HG03520 (cell line): ENCODE measurements around the gene TOP2B.

Experiments
- ATAC-seq: cut with Tn5 transposase; IDR thresholded peaks from one replicate; pipeline ENCODE4 v1.9.1; 2021; ENCODE audit warnings: mild to moderate bottlenecking, moderate library complexity; ENCODE audit not compliant: unreplicated experiment

The TOP2B gene

DNA sequence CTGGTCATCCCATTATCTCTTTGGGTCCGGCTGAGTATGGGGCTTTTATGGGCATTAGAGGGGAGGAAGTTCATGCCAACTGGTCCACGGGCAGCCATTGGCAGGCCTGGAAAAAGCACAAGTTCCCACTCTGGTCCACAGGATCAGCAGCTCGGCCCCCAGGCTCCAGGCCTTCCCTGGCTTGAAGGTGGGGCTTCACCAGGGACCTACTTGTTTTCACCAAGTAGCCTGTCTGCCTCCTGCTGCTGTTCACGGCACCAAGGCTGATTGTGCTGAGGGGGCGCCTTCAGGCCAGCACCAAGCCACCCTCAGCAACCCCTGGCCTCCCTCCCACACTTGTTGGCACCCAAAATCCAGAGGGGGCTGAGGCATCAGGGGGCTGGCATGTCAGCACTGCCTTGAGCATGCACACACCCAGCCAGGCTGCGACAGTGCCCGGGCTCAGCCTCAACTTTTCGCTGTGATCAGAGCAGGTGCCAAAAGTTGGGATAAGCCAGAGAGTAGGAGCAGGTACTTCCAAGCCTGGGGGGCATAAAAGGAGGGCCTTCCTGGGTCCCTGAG lies 9.1 kb upstream of the TOP2B start:
- no peak for ATAC-seq

DNA sequence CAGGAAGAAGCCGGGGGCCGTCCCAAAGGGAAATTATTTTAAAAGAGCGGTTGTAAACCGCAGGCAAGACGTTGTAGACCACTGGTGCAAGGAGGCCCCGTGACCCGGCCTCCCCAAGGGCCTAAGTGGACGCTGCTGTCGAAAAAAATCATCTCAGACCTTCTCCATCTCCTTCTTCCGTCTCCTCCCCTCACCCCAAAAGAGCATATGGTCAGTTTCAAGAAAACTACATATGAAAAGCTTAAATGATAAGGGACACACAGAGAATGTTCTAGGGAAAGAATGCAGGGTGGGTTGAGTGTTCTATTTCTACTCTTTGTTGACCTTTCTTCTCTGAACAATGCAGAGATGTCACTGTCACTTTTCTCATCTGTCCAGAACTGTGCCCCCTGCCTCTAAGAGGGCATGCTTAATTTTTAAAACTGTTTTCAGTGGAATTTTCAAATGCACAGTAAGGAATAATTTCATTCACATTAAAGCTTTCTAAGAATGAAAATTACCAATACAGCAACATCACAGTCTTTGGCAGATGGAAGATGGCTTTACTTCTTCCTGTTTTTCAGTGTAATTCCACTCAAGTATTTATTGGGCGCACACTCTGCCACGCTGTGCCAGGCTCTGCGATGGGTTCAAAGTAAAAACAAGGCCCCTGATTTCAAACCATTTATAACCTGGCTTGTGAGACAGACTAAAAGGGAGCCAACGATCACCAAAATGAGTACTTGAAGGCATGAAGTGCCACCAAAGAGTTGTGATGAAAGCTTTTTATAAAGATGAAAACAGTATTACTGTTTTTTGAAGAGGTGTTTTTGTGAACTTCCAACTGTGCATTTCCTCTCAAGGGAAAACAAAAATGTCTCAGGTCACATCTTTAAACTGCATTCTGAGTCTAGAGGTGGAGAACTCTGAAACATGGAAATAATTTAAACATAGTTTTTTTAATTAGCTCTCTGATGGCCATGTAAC lies 891 bp upstream of the TOP2B start:
- peak; percentile 15 for ATAC-seq

DNA sequence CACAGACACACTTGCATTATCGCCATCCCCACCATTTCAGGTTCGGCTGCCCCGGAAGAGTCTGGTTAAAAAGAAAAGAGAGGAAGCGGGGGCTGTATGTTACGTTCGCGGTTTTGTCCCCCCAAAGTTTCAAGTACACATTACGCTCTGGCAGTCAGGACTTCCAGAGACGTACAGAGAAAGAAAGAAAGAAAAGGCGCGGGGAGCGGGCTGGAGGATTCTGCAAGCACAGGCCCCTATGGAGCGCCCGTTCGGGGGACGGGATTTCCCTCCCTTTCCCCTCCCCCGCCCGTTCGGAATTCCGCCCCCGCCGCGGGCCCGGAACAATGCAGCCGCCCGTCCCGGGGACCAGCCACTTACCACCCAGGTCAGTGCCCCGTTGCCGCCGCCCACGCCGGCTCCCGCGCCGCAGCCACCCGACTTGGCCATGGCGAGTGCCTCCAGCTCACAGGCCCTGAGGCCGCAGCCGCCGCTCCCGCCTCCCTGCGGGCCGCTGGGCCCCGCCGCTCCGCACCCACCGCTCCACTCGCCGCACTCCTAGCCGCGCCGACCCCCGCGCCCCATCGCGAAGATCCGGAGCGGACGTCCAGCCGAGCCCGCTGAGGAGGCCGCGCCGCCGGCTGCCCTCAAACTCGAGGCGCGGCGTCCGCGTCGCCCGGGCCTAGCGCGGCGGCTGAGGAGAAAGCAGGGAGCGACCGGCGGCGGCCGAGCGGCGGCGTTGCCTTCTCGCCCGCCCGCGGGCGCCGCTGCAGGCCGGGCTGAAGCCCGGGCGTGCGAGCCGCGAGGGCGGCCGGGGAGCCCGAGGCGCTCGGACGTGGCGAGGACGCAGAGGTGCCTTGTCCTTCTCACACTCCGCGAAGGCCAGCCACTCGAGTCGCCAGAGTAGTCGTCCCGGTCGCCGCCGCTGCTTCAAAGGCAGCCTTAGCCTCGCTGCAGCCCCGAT lies 567 bp downstream of the TOP2B start:
- ATAC-seq, result peak; percentile 28

DNA sequence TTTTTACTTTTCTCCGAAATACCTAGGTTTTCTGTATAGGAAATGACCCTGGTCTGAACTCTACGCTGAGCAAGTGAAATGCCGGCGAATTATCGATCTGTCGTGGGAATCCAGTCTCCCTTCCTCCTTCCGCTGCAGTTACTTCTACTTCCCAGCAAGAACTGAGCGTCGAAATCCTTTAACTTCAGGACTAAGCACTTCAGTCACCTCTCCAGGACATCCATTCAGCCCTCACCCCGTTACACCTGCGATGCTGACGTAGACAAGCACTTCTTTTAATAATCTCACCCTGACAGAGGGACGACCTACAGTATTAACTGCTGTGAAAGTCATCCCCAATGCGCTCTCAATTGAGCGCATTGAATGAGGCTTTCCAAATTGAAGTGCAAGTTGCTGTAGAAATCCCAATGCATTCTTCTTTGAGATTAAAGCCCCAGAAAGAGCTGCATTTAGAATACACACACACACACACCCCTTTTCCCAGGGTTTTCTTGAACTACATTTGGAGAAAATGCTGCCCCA lies 1.3 kb downstream of the TOP2B start:
- peak; percentile 19 for ATAC-seq

DNA sequence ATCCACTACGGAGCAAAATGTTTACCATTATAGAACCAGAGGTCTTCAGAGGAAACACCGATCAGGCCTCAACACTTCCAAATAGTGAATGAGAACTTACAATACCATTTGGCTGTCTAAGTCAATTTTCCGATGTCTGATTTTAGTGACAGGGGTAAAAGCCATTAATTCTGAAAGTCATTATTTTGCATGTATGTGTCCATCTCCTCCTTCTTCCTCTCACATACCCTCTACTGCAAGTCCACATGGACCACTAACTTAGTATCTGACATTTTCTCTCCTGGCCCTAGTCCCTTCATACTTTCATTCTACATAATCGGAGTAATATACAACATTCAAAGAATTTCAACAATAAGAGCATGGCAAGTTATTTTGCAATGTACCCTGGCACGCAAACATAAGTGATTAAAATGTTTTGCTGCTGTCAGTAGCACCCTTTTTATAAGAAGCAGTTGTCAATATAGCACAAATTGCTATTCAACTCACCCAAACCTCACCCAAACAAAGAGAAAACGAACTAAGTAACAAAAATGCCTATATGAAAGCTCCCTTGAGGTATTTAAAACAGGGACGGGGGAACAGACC lies 1.9 kb downstream of the TOP2B start:
- no peak for ATAC-seq

DNA sequence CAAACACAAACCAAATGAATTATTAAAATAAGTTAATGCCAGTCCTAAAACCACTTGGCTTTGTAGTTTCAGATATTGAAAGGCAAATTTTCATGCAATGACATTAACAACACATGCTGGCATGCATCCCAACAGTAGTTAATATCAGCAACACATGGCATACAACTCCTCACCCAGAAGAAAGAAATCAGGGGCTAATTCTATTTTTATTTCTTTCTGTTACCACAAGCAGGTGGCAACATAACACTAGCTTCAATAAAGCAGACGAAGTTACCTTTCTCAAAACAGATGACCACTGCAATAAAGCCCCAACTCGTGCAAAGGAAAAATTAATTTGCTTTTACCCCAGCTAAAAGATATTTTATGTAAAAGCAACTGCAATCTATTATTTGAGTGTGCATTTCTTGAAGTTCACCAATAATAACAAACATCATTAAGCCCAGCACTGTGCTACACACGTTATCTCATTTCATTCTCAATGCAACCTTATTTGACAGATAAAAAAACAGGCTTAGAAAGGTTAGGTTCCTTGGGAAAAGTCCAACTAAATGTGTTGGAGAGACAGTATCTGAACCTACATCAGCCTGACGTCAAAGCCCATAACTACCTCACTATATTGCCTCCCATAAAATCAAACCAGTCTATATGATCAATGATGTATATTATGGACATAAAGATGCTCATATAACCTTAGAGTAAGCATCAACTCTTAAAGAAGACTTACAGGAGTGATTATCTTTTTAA lies 2.8 kb downstream of the TOP2B start:
- no peak for ATAC-seq

DNA sequence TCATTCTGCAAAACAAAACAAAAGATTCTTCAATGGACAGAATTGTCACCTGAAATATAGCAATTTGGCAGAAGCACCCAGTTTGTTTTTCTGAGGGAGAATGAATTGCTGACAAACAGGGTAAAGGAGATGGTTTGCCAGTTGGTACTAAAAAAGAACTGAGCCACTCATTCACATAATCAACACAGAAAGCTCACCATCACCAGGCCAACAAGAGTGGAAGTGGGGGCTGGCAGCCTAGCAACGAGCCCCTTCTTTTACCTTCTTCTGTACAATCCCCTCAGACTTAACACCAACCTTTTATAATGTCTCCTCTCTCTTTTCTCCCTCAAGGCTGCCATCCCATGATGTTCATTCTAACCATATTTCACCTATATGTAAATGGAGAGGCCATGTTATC lies 5.9 kb downstream of the TOP2B start:
- no peak for ATAC-seq

DNA sequence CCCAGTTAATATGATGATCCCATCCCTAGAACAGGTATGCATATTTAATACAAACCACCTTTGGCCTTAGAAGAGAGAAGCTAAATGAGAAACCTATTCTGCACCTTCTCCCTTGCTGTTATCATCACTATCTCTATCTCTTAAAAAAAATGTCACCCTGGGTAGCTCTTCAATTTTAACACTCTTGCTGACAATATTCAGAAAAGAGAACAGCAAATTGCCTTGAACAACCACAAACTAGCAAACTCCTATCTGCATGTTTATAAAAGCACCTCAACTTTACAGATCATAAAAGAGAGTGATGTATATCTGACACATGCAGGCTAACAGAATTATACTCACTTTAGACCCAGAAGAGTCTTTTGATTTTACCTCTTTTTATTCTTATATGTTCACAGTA lies 7.4 kb downstream of the TOP2B start:
- no peak for ATAC-seq

DNA sequence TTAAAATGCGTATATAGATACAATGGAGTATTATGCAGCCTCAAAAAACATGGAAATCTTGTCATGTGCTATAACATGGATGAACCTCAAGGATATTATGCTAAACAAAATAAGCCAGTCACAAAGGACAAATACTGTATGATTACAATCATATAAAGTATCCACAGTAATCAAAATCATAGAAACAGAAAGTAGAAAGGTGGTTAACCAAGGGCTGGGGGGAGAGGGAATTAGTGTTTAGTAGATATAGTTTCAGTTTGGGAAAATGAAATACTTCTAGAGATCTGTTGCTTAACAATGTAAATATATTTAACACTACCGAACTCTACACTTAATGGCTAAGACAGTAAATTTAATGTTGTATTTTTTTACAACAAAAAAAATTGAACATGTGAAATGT lies 9.0 kb downstream of the TOP2B start:
- no peak for ATAC-seq

DNA sequence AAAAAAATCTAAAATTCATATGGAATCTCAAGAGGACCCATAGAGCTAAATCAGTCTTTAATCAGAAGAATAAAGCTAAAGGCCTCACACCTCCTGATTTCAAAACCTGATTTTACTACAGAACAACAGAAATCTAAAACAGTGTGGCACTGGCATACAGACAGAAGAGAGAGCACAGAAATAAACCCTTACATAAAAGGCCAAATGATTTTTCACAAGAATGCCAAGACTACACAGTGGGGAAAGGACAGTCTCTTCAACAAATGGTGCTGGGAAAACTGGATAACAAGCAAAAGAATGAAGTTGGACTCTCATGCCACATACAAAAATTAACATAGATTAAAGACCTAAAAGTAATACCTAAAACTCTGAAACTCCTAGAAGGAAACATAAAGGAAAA lies 10.1 kb downstream of the TOP2B start:
- ATAC-seq, result no peak

DNA sequence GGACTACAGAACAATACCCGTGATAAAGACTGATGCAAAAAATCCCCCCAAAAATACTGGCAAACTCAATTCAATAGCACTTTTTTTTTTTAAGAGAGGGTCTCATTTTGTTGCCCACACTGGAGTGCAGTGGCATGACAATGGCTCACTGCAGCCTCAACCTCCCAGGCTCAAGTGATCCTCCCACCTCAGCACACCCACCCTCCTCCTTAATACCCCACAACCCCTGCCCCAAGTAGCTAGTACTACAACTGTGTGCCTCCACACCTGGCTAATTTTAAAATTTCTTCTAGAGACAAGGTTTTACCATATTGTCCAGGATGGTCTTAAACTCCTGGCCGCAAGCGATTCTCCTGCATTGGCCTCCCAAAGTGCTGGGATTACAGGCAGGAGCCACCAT lies 11.4 kb downstream of the TOP2B start:
- ATAC-seq, result no peak

DNA sequence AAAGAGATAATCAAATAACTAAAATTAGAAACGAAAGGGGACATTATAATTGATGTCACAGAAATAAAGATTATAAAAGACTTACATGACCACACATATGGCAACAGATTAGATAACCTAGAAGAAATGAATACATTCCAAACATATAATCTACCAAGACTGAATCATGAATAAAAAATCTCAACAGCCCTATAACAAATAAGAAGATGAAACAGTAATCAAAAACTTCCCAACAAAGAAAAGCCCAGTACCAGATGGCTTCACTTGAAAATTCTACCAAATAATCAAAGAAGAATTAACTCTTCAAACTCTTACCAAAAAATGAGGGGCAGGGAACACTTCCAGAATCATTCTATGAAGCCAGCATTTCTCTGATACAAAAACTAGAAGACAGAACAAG lies 11.8 kb downstream of the TOP2B start:
- no peak for ATAC-seq

DNA sequence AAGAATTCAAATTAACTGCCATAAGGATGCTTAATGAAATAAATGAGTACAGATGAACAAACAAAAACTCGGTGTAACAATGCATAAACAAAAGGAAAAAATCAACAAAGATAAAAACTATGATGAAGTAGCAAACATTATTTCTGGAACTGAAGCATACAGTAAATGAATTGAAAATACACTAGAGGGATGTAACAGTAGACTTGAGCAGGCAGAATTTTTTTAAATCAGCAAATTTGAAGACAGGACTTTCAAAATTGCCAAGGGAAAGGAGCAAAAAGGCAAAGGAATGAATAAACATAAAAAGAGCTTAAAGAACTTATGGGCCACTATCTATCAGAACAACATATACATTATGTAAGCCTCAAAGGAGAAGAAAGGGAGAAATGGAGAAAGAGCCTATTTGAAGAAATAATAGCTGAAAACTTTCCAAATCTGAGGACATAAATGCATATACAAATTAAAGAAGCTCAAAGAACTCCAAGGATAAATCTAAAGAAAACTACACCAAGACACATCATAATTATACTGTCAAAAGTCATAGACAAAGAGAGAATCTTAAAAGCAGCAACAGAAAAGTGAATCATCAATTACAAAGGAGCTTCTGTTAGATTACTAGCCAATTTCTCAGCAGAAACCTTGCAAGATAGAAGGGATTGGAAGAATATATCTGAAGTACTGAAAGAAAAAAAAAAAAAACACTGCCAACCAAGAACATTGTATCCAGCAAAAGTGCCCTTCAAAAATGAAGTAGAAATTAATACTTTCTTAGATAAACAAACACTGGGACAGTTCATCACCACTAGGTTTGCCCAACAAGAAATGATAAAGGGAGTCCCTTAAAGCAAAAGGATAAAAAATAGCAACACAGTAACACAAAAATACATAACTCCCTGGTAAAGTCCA lies 15.5 kb downstream of the TOP2B start:
- ATAC-seq, result no peak

DNA sequence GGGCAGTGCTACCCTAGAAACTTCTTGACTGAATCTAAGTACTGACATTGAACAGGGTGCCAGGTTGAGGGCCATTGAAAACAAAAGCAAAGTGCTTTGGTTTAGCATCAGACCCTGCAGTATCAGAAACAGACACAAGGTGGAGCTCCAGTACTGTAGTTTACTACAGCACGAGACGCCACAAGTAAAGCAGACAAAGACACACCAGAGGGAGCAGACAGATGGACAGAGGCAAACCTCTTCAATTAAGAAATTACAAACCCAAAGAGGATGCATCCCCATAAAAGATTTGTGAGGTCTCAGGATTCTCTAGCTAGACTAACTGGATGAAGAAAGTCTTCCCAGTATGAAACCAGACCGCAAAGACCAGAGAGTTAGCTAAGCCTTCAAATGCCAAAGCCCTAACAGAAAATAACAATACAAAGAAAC lies 16.6 kb downstream of the TOP2B start:
- ATAC-seq, result peak; percentile 98

DNA sequence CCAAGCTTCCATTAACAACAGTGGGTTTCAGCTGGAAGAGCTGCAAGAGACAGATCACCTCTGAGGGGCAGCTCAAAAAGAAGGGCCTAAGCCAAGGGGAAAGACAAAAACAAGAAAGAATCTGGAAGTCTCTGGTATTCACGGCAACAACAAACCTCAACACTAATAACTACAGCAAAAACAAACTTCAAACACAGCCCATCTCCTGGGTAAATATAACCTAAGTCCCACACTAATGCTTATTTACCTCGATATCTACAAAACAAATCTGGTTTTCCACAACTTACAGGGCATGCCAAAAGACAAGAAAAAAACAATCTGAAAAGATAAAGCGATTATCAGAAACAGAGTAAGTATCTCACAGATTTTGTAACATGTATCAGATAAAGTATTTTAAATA lies 29.7 kb downstream of the TOP2B start:
- ATAC-seq, result no peak

DNA sequence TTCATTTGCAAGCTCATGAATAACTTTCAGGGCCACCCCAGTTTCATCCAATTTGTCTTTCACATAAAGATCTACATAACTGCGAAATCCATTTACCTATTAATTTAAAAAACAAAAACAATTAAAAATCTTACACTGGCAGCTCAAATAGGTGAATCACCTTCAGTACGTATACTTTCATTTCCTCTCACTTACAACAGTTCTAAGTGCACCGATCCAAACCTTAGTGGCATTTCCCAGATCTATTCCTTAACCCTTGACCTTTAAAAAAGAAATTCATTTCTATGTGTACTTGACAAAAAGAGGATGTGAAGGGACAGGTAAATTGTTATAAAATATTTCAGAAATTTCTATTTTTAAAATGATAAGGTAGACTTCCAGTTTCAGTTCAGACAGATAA lies 30.8 kb downstream of the TOP2B start:
- ATAC-seq, result no peak

DNA sequence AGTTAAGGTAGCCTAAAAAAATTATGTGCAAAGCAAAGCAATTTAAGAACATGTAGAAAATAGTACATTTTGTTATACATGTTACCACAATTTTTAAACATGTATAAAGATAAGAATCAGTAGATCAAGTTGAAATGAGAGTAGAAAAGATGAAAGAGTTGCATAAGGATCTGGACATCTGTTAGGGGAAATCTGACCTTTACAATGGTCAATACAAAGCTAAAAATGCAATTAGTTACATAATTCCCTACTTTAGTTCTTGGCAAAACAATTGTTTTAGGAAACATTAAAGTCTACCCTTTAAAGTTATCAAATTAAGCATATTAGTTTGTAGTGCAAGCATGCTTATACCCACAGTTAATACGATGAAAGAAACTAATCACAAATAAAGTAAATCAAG lies 32.7 kb downstream of the TOP2B start:
- ATAC-seq, result no peak

DNA sequence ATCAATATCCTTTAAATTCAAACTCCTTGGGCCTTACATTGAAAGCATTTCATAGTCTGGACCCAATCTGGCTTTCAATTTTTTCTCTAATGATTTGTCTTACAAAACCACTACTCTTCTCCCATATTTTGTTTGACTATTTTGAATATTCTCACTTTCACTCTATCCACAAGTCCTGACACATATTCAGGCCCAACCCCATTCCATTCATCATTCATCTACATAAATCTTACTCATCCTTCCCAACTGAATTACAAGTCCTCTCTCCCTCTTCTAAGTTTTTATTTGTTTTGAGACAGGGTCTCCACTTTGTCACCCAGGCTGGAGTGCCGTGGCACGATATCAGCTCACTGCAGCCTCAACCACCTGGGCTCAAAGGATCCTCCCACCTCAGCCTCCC lies 43.6 kb downstream of the TOP2B start:
- no peak for ATAC-seq

DNA sequence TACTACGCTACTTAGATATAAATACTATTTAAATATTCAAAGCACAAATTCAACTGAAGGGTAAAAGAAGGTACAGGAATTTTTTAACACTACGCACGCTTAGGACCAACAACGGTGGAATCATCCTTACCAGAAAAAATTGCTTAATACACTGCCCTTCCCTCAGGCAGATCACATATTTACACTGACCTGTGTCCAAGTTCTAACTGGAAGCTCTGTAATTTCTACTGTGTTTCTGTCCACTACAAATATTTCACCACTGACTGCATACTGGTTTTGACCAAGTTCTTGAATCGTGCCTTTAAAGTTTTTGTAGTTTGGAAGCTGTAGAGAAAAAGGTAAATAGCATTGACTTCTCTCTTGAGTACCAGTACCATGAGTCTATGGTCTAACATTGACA lies 44.2 kb downstream of the TOP2B start:
- no peak for ATAC-seq
